GM12878 (cell line): ENCODE results near the gene CC2D1B.

Experiments
- MXI1 ChIP-seq: fragments of 150-350 bp; IDR thresholded peaks from 2 replicates; pipeline ENCODE4 v1.6.1; 2011; ENCODE audit warnings: low read depth, mild to moderate bottlenecking, inconsistent platforms, low read length, improper control_type of control experiment
- POLR2A ChIP-seq: IDR thresholded peaks from 2 replicates; pipeline ENCODE4 v1.6.1; 2011; ENCODE audit warnings: low read depth, mild to moderate bottlenecking, low read length
- TF ChIP-seq, protein P1 (sequence below), 3 experiments: IDR thresholded peaks in 2 of 3; conservative IDR thresholded peaks in 1 of 3; 2 replicates each; pipeline ENCODE4 v1.5.1; 2011; ENCODE audit warnings: low read depth in 3 of 3, low read length in 3 of 3, mild to moderate bottlenecking in 3 of 3, control low read depth in 2 of 3, moderate library complexity in 2 of 3, inconsistent platforms in 1 of 3, mixed read lengths in 1 of 3; ENCODE audit not compliant: control insufficient read depth in 2 of 3, insufficient read depth in 1 of 3; ENCODE audit errors: extremely low read depth in 1 of 3

- TF ChIP-seq, protein P1, sequence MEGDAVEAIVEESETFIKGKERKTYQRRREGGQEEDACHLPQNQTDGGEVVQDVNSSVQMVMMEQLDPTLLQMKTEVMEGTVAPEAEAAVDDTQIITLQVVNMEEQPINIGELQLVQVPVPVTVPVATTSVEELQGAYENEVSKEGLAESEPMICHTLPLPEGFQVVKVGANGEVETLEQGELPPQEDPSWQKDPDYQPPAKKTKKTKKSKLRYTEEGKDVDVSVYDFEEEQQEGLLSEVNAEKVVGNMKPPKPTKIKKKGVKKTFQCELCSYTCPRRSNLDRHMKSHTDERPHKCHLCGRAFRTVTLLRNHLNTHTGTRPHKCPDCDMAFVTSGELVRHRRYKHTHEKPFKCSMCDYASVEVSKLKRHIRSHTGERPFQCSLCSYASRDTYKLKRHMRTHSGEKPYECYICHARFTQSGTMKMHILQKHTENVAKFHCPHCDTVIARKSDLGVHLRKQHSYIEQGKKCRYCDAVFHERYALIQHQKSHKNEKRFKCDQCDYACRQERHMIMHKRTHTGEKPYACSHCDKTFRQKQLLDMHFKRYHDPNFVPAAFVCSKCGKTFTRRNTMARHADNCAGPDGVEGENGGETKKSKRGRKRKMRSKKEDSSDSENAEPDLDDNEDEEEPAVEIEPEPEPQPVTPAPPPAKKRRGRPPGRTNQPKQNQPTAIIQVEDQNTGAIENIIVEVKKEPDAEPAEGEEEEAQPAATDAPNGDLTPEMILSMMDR (IDR thresholded peaks at IDR 0.05 in 2 of 3, conservative IDR thresholded peaks at IDR 0.05 in 1 of 3; ENCODE audit: control insufficient read depth in 2 of 3, extremely low read depth in 1 of 3, insufficient read depth in 1 of 3, low read depth in 3 of 3, low read length in 3 of 3), result no peak
- no peak for TF ChIP-seq MXI1
- TF ChIP-seq POLR2A, result no peak
Observed at GRCh38 chr1:52321061-52321460, 44.9 kb downstream of the CC2D1B start.
